Stimulated activated CD8-positive, alpha-beta memory T cell treated with anti-CD3 and anti-CD28 coated beads, Interleukin-4, amount 100 ng/mL, for 4 hours (primary cell): Measurements from ENCODE around the gene KCNV2.
"Not testable (repeated sequence)": the region's sequence is repeated elsewhere in the genome, so short reads cannot be mapped to it uniquely, and the experiment has no call there.

Source experiments
- DNase-seq, 2 donors: peaks; one replicate each; pipeline ENCODE4 v3.0.0-alpha.2; 2020; ENCODE audit warnings: low read depth in 2 of 2, low spot score in 1 of 2

The KCNV2 gene

GRCh38 chr9:2717385-2717784 is at the start of gene KCNV2:
KCNV2 (plus strand) TSS chr9:2717510; CDS start chr9:2717740, 230 bp downstream.
- no peak for DNase-seq

- no peak for DNase-seq
These were observed 44.1 kb upstream of the KCNV2 start for GRCh38 chr9:2673161-2673560.

- no peak for DNase-seq
These were observed 43.0 kb upstream of the KCNV2 start for GRCh38 chr9:2674141-2674824.

GRCh38 chr9:2675834-2676233 is 41.5 kb upstream of the KCNV2 start:
- no peak for DNase-seq

- no peak for DNase-seq
These were observed 40.8 kb upstream of the KCNV2 start for GRCh38 chr9:2676466-2676865.

- DNase-seq, result no peak
These were observed 39.1 kb upstream of the KCNV2 start for GRCh38 chr9:2677915-2678889.

- no peak for DNase-seq
These were observed 38.3 kb upstream of the KCNV2 start for GRCh38 chr9:2679011-2679410.

DNA sequence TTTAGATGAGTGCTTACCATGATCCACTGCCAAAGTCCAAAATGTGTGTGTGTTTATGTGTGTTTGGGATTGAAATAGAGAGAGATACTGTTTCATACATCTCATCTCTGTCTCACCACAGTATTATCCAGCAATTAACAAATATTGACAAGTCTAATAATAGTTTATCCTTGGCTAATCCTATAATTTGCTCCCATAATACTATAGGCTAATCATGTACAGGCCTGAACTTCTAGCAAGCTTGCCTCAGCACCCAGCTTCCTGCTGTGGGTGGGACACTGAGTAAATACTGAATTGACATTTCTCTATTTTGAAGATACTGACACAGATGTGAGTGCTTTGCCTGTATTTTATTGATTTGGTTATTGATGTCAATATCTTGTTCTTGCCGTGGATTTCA is 35.3 kb upstream of the KCNV2 start:
- no peak for DNase-seq

GRCh38 chr9:2686911-2687310 is 30.4 kb upstream of the KCNV2 start:
- DNase-seq, result no peak

GRCh38 chr9:2688636-2689035 is 28.7 kb upstream of the KCNV2 start:
- no peak for DNase-seq

- no peak for DNase-seq
These were observed 26.1 kb upstream of the KCNV2 start for GRCh38 chr9:2691212-2691611.

- DNase-seq, result no peak
These were observed 25.7 kb upstream of the KCNV2 start for GRCh38 chr9:2691626-2692025.

DNA sequence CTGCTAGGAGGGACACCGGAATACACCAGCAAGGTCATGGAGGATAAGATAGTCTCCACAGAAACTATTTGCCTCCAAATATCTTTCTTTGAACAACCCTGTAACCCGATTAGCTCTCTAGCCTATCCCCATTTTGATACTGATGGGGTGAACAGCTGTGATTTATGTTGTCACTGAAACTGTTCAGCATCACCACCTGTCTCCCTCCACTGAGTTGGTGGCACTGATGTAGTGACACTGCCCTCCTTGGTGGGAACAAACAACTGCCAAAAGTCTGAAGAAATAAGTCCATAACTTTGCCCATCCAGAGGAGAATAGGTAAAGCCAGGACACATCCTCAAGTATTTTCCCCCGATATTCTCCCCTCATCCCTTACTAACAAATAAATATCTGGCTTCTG is 24.3 kb upstream of the KCNV2 start:
- no peak for DNase-seq

DNA sequence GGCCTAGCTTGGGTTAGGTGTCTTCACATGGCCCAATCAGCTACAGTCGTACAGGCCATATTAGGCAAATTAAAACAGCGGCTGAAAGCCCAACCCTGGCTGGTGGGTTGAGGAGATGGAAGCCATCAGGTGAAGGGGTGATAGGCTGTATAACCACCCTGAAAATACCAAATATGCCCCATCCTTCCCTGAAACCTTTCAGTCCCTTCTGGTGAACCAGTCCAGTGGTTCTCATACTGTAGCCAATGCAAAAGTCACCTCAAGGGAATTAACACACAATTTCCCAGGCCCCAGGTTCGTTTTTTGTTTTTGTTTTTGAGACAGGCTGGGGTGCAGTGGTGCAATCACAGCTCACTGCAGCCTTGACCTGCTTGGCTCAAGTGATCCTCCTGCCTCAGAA is 19.8 kb upstream of the KCNV2 start:
- no peak for DNase-seq

DNA sequence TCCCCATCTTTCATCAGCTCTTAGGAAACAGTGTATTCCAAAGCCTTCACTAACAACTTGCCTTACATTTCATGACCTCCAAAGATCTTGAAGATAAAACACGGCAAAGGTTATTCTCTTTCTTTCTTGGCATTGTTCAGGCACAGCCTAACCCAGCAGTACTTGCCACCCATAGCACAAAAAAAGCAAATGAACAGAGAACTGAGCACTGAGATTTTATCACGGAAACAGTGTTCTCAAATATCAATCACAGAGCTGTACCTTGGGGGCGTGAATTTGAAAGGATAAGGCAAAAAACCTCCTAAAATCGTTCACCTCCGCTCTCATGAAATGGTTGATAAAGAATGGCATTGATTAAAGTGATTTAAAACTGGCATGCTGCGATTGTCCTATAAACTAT is 16.9 kb upstream of the KCNV2 start:
- DNase-seq, result no peak

- no peak for DNase-seq
These were observed 16.3 kb upstream of the KCNV2 start for GRCh38 chr9:2700909-2701550.

DNA sequence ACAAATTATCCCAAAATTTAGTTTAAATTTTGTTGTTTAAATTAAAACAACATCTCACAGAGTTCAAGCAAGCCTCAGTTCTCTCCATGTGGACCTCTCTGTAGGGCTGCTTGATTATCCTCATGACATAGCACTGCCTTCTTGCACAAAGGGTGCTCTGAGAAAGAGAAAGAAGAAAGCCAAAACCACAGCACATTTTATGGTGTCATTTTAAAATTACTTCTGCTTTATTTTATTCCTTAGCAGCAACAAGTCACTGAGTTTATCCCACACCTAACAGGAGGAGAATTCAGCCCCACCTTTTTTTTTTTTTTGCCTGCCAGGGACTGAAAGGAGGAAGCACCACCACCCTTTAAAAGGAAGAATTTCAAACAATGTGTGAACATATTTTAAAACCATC is 12.8 kb upstream of the KCNV2 start:
- DNase-seq, result no peak

GRCh38 chr9:2707256-2707655 is 10.1 kb upstream of the KCNV2 start:
- not testable (repeated sequence) for DNase-seq

GRCh38 chr9:2709645-2710101 is 7.6 kb upstream of the KCNV2 start:
- no peak for DNase-seq

- no peak for DNase-seq
These were observed 5.6 kb upstream of the KCNV2 start for GRCh38 chr9:2711716-2712115.

DNA sequence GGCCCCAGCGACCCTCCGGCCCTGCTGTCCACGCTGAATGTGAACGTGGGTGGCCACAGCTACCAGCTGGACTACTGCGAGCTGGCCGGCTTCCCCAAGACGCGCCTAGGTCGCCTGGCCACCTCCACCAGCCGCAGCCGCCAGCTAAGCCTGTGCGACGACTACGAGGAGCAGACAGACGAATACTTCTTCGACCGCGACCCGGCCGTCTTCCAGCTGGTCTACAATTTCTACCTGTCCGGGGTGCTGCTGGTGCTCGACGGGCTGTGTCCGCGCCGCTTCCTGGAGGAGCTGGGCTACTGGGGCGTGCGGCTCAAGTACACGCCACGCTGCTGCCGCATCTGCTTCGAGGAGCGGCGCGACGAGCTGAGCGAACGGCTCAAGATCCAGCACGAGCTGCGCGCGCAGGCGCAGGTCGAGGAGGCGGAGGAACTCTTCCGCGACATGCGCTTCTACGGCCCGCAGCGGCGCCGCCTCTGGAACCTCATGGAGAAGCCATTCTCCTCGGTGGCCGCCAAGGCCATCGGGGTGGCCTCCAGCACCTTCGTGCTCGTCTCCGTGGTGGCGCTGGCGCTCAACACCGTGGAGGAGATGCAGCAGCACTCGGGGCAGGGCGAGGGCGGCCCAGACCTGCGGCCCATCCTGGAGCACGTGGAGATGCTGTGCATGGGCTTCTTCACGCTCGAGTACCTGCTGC is 839 bp downstream of the KCNV2 start:
- no peak for DNase-seq
